Neural cell (in vitro differentiated cells): ENCODE results near the gene LRRIQ4. TPM values are rescaled to one million over a fixed set of nuclear protein-coding genes. Genes with fewer than 3 reads are reported as not detected.

Source experiments
- H2AFZ ChIP-seq: fragments of 200-600, 300-800 bp; sonication (generic), shearing (Covaris generic); 2 replicates; pipeline ENCODE4 v1.6.0; 2014; ENCODE audit warnings: low read depth, mild to moderate bottlenecking, antibody characterized with exemption, low read length, moderate library complexity
- H3F3A ChIP-seq: fragments of 200-600 bp; shearing (Covaris generic); 2 replicates; pipeline ENCODE4 v1.6.1; 2016; ENCODE audit warnings: mild to moderate bottlenecking, moderate library complexity, mixed read lengths, antibody characterized with exemption, low read length; ENCODE audit not compliant: insufficient read depth, poor library complexity, severe bottlenecking
- H3K27ac ChIP-seq: fragments of 200-600, 300-800 bp; sonication (generic), shearing (Covaris generic); 2 replicates; pipeline ENCODE4 v1.5.1; 2014; ENCODE audit warnings: mild to moderate bottlenecking, low read length, moderate library complexity
- H3K27me3 ChIP-seq: fragments of 300-800, 200-600 bp; sonication (generic), shearing (Covaris generic); 2 replicates; pipeline ENCODE4 v1.6.0; 2014; ENCODE audit warnings: mild to moderate bottlenecking, low read depth, low read length, moderate library complexity; ENCODE audit not compliant: insufficient read depth
- H3K36me3 ChIP-seq: fragments of 300-800, 200-600 bp; sonication (generic), shearing (Covaris generic); 2 replicates; pipeline ENCODE4 v1.5.1; 2014; ENCODE audit warnings: mild to moderate bottlenecking, antibody characterized with exemption, low read length, moderate library complexity; ENCODE audit not compliant: insufficient read depth
- H3K4me2 ChIP-seq: fragments of 300-800, 200-600 bp; sonication (generic), shearing (Covaris generic); 2 replicates; pipeline ENCODE4 v1.6.0; 2014; ENCODE audit warnings: mild to moderate bottlenecking, low read length
- H3K4me3 ChIP-seq: fragments of 300-800, 200-600 bp; sonication (generic), shearing (Covaris generic); 2 replicates; pipeline ENCODE4 v1.5.1; 2014; ENCODE audit warnings: mild to moderate bottlenecking, low read length, moderate library complexity
- H3K79me2 ChIP-seq: fragments of 200-600 bp; shearing (Covaris generic); replicated peaks from 2 replicates; pipeline ENCODE4 v1.6.0; 2014; ENCODE audit warnings: mild to moderate bottlenecking, low read length, moderate library complexity; ENCODE audit not compliant: insufficient read depth
- H3K9ac ChIP-seq: fragments of 300-800, 200-600 bp; sonication (generic), shearing (Covaris generic); 2 replicates; pipeline ENCODE4 v1.6.1; 2016; ENCODE audit warnings: mild to moderate bottlenecking, low read length, mixed read lengths
- H3K9me2 ChIP-seq: fragments of 200-600 bp; shearing (Covaris generic); 2 replicates; pipeline ENCODE4 v1.6.1; 2016; ENCODE audit warnings: mild to moderate bottlenecking, low read length, mixed read lengths; ENCODE audit not compliant: insufficient read depth
- H3K9me3 ChIP-seq: fragments of 200-600, 300-800 bp; sonication (generic), shearing (Covaris generic); 2 replicates; pipeline ENCODE4 v1.6.1; 2016; ENCODE audit warnings: mild to moderate bottlenecking, mixed run types, low read length, moderate library complexity, mixed read lengths
- H4K20me1 ChIP-seq: fragments of 200-600 bp; shearing (Covaris generic); 2 replicates; pipeline ENCODE4 v1.6.1; 2016; ENCODE audit warnings: mild to moderate bottlenecking, mixed run types; ENCODE audit not compliant: insufficient read depth
- CTCF ChIP-seq: fragments of 450-650 bp; IDR thresholded peaks from 2 replicates; pipeline ENCODE4 v1.5.1; 2014; ENCODE audit warnings: antibody characterized with exemption, mild to moderate bottlenecking, moderate library complexity; ENCODE audit not compliant: poor library complexity, severe bottlenecking
- EP300 ChIP-seq: fragments of 450-650 bp; conservative IDR thresholded peaks from 2 replicates; pipeline ENCODE4 v1.6.1; 2014; ENCODE audit warnings: antibody characterized with exemption, mild to moderate bottlenecking, moderate library complexity; ENCODE audit not compliant: poor library complexity, severe bottlenecking
- EZH2 ChIP-seq: fragments of 200-600, 300-800 bp; shearing (Covaris generic), sonication (generic); IDR thresholded peaks from 2 replicates; pipeline ENCODE4 v1.6.1; 2014; ENCODE audit warnings: antibody characterized with exemption, low read length, borderline replicate concordance, mild to moderate bottlenecking; ENCODE audit not compliant: insufficient read depth, poor library complexity, severe bottlenecking
- MXI1 ChIP-seq: fragments of 450-650 bp; conservative IDR thresholded peaks from 2 replicates; pipeline ENCODE4 v1.6.1; 2014; ENCODE audit warnings: antibody characterized with exemption, mild to moderate bottlenecking; ENCODE audit not compliant: poor library complexity, severe bottlenecking
- POLR2AphosphoS5 ChIP-seq: IDR thresholded peaks from 2 replicates; pipeline ENCODE4 v1.6.1; 2012
- RAD21 ChIP-seq: fragments of 450-650 bp; conservative IDR thresholded peaks from 2 replicates; pipeline ENCODE4 v1.6.1; 2014; ENCODE audit warnings: antibody characterized with exemption, mild to moderate bottlenecking, moderate library complexity
- REST ChIP-seq: IDR thresholded peaks from 2 replicates; pipeline ENCODE4 v1.6.1; 2012; ENCODE audit warnings: borderline replicate concordance
- SMC3 ChIP-seq: fragments of 450-650 bp; conservative IDR thresholded peaks from 2 replicates; pipeline ENCODE4 v1.6.1; 2014; ENCODE audit warnings: antibody characterized with exemption, mild to moderate bottlenecking, moderate library complexity; ENCODE audit not compliant: poor library complexity
- TAF1 ChIP-seq: IDR thresholded peaks from 2 replicates; pipeline ENCODE4 v1.6.1; 2012; ENCODE audit warnings: low read depth
- polyA plus RNA-seq: library from polyadenylated mRNA; depleted of rRNA; stranded (reverse); fragments of >200 nt; gene quantifications from 2 replicates; pipeline ENCODE4 v1.2.3, GENCODE V29; 2014

The LRRIQ4 gene
- polyA plus RNA-seq, 1 donor from 2014 or later = not detected

GRCh38 chr3:169787791-169788190, 24.9 kb upstream of the LRRIQ4 start:
- Histone ChIP-seq H3K4me3 (no peak overlapping the region), H3K9me2 (no peaks in the 10 kb centered on the region), H3K79me2 (no peaks in the 10 kb centered on the region), H3K36me3 (peaks cover 14% of the 10 kb centered on the region), H3F3A (no peaks in the 10 kb centered on the region), H3K9me3 (no peaks in the 10 kb centered on the region), H3K9ac (no peak overlapping the region), H3K27ac (no peak overlapping the region), H4K20me1 (no peaks in the 10 kb centered on the region), H2AFZ (no peak overlapping the region), H3K4me2 (no peak overlapping the region), H3K27me3 (no peaks in the 10 kb centered on the region)
- no peak for TF ChIP-seq CTCF
- no peak for TF ChIP-seq EZH2
- TF ChIP-seq REST = no peak

- Histone ChIP-seq H3K4me2 (no peak overlapping the region), H4K20me1 (no peaks in the 10 kb centered on the region), H3K79me2 (no peaks in the 10 kb centered on the region), H3K27ac (no peak overlapping the region), H3K27me3 (no peaks in the 10 kb centered on the region), H3F3A (no peaks in the 10 kb centered on the region), H3K4me3 (no peak overlapping the region), H3K9ac (no peak overlapping the region), H3K9me2 (no peaks in the 10 kb centered on the region), H3K9me3 (no peaks in the 10 kb centered on the region), H3K36me3 (peaks cover 8% of the 10 kb centered on the region), H2AFZ (no peak overlapping the region)
- no peak for TF ChIP-seq SMC3
- no peak for TF ChIP-seq TAF1
- TF ChIP-seq EZH2 = no peak
- no peak for TF ChIP-seq RAD21
- TF ChIP-seq REST = no peak
- no peak for TF ChIP-seq EP300
- TF ChIP-seq POLR2AphosphoS5 = no peak
- no peak for TF ChIP-seq MXI1
- TF ChIP-seq CTCF = no peak
Observed at GRCh38 chr3:169790219-169790618, 22.5 kb upstream of the LRRIQ4 start.
